ENCODE measurements around the gene JHY.

DNA sequence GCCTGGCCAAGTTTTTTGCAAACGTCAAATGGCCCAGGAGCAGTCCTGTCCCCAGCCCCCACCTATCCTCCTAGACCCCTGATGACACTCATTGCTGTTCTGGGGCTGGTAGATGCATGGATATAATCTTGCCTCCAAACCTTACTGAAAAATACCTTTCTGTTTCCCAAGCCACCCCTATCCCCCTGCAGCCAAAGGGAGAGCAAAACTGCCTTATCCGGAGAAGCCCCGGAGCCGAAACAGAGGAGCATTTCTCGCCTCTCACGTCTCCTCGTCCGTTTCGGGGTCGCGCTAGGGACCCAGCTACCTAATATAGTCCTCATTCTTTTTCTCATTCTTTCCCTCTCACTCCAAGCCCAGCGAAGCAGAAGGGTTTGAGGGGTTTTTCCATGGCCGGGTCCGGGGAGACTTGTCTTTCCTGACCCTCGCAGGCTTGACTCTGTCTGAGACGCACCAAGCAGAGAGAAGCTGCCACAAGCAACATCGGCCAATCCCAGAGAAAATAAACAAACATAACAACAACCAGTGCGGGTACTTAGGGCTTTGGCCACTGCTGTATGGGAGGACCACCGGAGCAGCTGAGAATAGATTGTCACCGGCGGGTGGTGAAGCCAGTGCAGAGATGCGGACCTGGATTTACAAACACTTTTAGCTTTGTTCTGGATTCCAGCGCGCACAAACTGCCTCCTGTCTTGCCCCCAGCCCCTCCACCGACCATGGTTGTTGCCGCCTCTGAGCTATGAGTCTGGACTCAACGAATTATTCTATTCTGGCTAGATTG lies 97.4 kb downstream of the JHY start:
- TF ChIP-seq CHD2 (IDR thresholded peaks at IDR 0.05; ENCODE audit: low read length) (no peak), PHF8 (conservative IDR thresholded peaks at IDR 0.05; ENCODE audit: low read depth, low read length) (no peak)
- TF ChIP-seq, protein P1, sequence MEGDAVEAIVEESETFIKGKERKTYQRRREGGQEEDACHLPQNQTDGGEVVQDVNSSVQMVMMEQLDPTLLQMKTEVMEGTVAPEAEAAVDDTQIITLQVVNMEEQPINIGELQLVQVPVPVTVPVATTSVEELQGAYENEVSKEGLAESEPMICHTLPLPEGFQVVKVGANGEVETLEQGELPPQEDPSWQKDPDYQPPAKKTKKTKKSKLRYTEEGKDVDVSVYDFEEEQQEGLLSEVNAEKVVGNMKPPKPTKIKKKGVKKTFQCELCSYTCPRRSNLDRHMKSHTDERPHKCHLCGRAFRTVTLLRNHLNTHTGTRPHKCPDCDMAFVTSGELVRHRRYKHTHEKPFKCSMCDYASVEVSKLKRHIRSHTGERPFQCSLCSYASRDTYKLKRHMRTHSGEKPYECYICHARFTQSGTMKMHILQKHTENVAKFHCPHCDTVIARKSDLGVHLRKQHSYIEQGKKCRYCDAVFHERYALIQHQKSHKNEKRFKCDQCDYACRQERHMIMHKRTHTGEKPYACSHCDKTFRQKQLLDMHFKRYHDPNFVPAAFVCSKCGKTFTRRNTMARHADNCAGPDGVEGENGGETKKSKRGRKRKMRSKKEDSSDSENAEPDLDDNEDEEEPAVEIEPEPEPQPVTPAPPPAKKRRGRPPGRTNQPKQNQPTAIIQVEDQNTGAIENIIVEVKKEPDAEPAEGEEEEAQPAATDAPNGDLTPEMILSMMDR (IDR thresholded peaks at IDR 0.05; ENCODE audit: control extremely low read depth in 1 of 3, insufficient read depth in 1 of 3, low read depth in 1 of 3, low read length in 3 of 3), result no peak

Data from H1 (cell line).